Osteoblast (primary cell): ENCODE data around the gene LPAR1. TPM values are rescaled to one million over a fixed set of nuclear protein-coding genes. Genes with fewer than 3 reads are reported as not detected.

Source experiments
- DNase-seq: peaks from one replicate; pipeline ENCODE4 v3.0.0; 2011; ENCODE audit warnings: low spot score, mixed read lengths; ENCODE audit not compliant: insufficient read length; ENCODE audit errors: missing footprints
- H2AFZ ChIP-seq: 2 replicates; pipeline ENCODE4 v1.6.0; 2011; ENCODE audit warnings: mild to moderate bottlenecking, low read length
- H3K27ac ChIP-seq: 2 replicates; pipeline ENCODE4 v1.5.1; 2011; ENCODE audit warnings: mild to moderate bottlenecking, low read depth, low read length, moderate library complexity
- H3K27me3 ChIP-seq: 2 replicates; pipeline ENCODE4 v1.6.0; 2012; ENCODE audit warnings: mild to moderate bottlenecking, control low read depth, inconsistent platforms, low read length, moderate library complexity; ENCODE audit not compliant: insufficient read depth
- H3K36me3 ChIP-seq: 2 replicates; pipeline ENCODE4 v1.5.1; 2011; ENCODE audit warnings: mild to moderate bottlenecking, low read length, control low read depth, moderate library complexity; ENCODE audit not compliant: insufficient read depth
- H3K4me1 ChIP-seq: 2 replicates; pipeline ENCODE4 v1.5.1; 2011; ENCODE audit warnings: mild to moderate bottlenecking, low read length, control low read depth, moderate library complexity; ENCODE audit not compliant: insufficient read depth
- H3K4me2 ChIP-seq: 2 replicates; pipeline ENCODE4 v1.6.0; 2011; ENCODE audit warnings: mild to moderate bottlenecking, low read length; ENCODE audit not compliant: insufficient read depth
- H3K4me3 ChIP-seq: fragments of 200-600 bp; sonication (generic); 3 replicates; pipeline ENCODE4 v1.5.1; 2012; ENCODE audit warnings: mild to moderate bottlenecking, low read length, inconsistent platforms; ENCODE audit not compliant: insufficient read depth
- H3K79me2 ChIP-seq: 2 replicates; pipeline ENCODE4 v1.6.0; 2012; ENCODE audit warnings: mild to moderate bottlenecking, low read length, control low read depth, inconsistent platforms; ENCODE audit not compliant: insufficient read depth
- H3K9me3 ChIP-seq: 2 replicates; pipeline ENCODE4 v1.5.1; 2011; ENCODE audit warnings: low read depth, low read length, control low read depth
- H4K20me1 ChIP-seq: 2 replicates; pipeline ENCODE4 v1.6.0; 2012; ENCODE audit warnings: mild to moderate bottlenecking, low read length, control low read depth; ENCODE audit not compliant: insufficient read depth
- total RNA-seq: library from RNA; depleted of rRNA; stranded (reverse); fragments of >200 nt; gene quantifications from 2 replicates; pipeline ENCODE4 v1.2.3, GENCODE V29; 2012
- TF ChIP-seq, protein P1 (sequence below): IDR thresholded peaks from 2 replicates; pipeline ENCODE4 v1.5.1; 2011; ENCODE audit warnings: mild to moderate bottlenecking, low read depth, low read length, moderate library complexity; ENCODE audit errors: extremely low read depth

The LPAR1 gene
- total RNA-seq, 1 donor, result 151 TPM

DNA sequence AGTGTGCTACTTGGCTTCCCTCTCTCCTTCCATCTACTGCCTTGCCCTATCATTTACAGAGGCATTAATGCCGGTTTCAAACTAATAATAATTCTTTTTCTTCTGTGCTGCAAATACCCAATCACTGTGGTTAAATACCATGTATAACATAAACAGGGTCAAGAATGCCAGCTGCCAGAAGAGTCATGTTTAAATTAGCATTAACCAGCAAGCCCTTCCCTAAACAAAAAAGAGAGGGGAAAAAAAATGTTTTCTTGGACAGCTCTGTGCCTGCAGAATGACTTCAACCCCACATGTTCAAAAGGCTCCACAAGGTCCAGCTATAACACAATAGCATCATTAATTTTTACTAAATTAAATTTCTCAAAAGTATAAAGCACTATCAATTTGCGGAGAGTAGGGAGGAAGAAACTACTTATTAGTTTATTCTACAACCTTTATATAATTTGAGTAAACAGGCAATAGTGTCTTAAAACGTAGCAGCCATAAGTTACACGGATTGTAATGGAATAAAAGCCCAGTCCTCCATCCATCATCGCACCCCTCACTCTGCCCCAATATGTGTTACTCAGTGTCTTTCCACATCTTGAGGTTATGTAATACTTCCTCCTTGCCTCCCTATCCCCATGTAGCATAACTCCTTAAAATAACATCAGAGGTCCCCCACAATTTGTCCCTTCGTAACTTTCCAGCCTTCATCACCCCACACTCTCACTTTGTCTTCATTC is 3.9 kb downstream of the LPAR1 start:
- peaks cover 32% of the 10 kb centered on the region for H3K4me1 ChIP-seq
- peaks cover 15% of the 10 kb centered on the region for H3K36me3 ChIP-seq
- peaks cover 24% of the 10 kb centered on the region for H4K20me1 ChIP-seq
- peak overlapping the region; percentile 96 for H3K4me2 ChIP-seq
- no peaks in the 10 kb centered on the region for H3K9me3 ChIP-seq
- DNase-seq, result no peak
- H3K27me3 ChIP-seq, result no peaks in the 10 kb centered on the region
- peak overlapping the region; percentile 1 for H3K4me3 ChIP-seq
- TF ChIP-seq, protein P1, sequence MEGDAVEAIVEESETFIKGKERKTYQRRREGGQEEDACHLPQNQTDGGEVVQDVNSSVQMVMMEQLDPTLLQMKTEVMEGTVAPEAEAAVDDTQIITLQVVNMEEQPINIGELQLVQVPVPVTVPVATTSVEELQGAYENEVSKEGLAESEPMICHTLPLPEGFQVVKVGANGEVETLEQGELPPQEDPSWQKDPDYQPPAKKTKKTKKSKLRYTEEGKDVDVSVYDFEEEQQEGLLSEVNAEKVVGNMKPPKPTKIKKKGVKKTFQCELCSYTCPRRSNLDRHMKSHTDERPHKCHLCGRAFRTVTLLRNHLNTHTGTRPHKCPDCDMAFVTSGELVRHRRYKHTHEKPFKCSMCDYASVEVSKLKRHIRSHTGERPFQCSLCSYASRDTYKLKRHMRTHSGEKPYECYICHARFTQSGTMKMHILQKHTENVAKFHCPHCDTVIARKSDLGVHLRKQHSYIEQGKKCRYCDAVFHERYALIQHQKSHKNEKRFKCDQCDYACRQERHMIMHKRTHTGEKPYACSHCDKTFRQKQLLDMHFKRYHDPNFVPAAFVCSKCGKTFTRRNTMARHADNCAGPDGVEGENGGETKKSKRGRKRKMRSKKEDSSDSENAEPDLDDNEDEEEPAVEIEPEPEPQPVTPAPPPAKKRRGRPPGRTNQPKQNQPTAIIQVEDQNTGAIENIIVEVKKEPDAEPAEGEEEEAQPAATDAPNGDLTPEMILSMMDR, result no peak
- H2AFZ ChIP-seq, result no peak overlapping the region
- no peak overlapping the region for H3K27ac ChIP-seq
- peaks cover 85% of the 10 kb centered on the region for H3K79me2 ChIP-seq

DNA sequence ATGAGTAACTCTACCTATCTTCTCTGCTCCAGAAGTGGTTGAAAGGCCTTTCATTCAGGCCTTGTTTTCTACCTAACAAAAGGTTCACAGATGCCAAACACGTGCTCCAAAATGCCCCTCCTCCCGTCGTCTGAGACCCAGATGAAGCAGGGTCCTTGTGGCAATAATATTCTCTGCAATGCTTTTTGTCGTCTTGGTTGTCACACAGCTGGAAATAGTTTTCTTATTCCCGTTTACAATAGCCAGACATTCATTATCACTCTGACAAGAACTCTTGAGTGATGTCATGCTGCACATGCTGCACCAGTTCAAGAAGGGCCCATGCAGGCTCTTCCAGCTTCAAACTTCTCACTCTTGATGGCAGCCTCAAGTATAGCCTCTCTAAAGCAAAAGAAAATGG is 7.8 kb downstream of the LPAR1 start:
- no peak for DNase-seq
- TF ChIP-seq, protein P1, result no peak

DNA sequence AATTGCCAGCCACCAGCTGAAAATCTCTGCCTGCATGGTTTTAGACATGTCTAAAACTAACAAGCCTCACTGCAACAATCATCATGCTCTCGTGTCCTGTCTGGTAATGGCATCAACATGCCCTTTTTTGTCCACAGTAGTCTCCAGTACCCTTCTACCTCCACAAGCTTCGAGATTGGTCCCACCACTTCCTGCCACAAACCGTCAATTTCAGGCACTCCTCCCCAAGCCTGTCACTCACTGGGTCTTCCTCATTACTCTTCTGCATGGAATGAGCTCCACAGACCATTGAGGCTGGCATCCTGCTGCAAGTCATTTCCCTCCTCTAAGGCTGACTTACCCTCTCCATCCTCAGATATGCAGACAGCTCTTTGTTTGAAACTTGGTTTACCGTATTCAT is 9.0 kb downstream of the LPAR1 start:
- H3K9me3 ChIP-seq, result no peaks in the 10 kb centered on the region
- H3K27ac ChIP-seq, result no peak overlapping the region
- H2AFZ ChIP-seq, result no peak overlapping the region
- DNase-seq, result no peak
- H3K79me2 ChIP-seq, result peaks cover 92% of the 10 kb centered on the region
- TF ChIP-seq, protein P1, result no peak
- peaks cover 17% of the 10 kb centered on the region for H3K36me3 ChIP-seq
- peaks cover 16% of the 10 kb centered on the region for H4K20me1 ChIP-seq
- H3K4me2 ChIP-seq, result no peak overlapping the region
- no peak overlapping the region for H3K4me3 ChIP-seq
- peaks cover 8% of the 10 kb centered on the region for H3K4me1 ChIP-seq
- no peaks in the 10 kb centered on the region for H3K27me3 ChIP-seq

More for the DNA sequence above, 7.8 kb downstream of the LPAR1 start:
- Histone ChIP-seq H4K20me1 (peaks cover 25% of the 10 kb centered on the region), H2AFZ (no peak overlapping the region), H3K4me1 (peaks cover 20% of the 10 kb centered on the region), H3K36me3 (peaks cover 17% of the 10 kb centered on the region), H3K27me3 (no peaks in the 10 kb centered on the region), H3K4me3 (no peak overlapping the region), H3K27ac (no peak overlapping the region), H3K4me2 (no peak overlapping the region), H3K9me3 (no peaks in the 10 kb centered on the region), H3K79me2 (peaks cover 96% of the 10 kb centered on the region)

DNA sequence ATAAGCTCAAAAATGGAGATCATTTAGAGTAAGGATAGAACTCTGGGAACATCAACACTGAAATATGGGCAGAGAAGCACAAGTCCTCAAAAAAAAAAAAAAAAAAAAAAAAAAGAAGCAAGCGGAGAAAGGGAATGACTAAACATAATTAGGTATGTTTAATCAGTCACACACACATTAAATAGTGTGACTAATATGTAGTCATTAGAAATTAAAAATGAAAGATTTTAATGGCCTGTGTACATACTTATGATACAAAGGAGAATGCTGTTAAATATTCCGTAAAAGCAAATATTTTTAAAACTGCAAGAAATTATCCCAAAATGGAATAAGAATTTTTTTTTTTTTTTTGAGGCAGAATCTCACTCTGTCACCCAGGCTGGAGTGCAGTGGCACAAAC is 10.5 kb downstream of the LPAR1 start:
- peaks cover 91% of the 10 kb centered on the region for H3K79me2 ChIP-seq
- no peak overlapping the region for H3K27ac ChIP-seq
- H4K20me1 ChIP-seq, result peaks cover 17% of the 10 kb centered on the region
- no peak overlapping the region for H3K4me2 ChIP-seq
- peaks cover 3% of the 10 kb centered on the region for H3K4me1 ChIP-seq
- peaks cover 17% of the 10 kb centered on the region for H3K36me3 ChIP-seq
- H3K4me3 ChIP-seq, result no peak overlapping the region
- no peak for DNase-seq
- no peak overlapping the region for H2AFZ ChIP-seq
- TF ChIP-seq, protein P1, result no peak
- no peaks in the 10 kb centered on the region for H3K9me3 ChIP-seq
- no peaks in the 10 kb centered on the region for H3K27me3 ChIP-seq
